H1 (cell line): ENCODE results near the gene PAX5. TPM values are rescaled to one million over a fixed set of nuclear protein-coding genes. Genes with fewer than 3 reads are reported as not detected.

Experiments used
- CBX8 ChIP-seq: fragments of 300-800, 300-1000 bp; sonication (generic); IDR thresholded peaks from 2 replicates; pipeline ENCODE4 v1.7.1; 2016; ENCODE audit warnings: low read depth, low read length, borderline replicate concordance
- CHD2 ChIP-seq: IDR thresholded peaks from 2 replicates; pipeline ENCODE4 v1.6.1; 2012; ENCODE audit warnings: low read length, improper control_type of control experiment
- CTBP2 ChIP-seq: IDR thresholded peaks from 2 replicates; pipeline ENCODE4 v1.7.0; 2011; ENCODE audit warnings: borderline replicate concordance, mild to moderate bottlenecking, moderate library complexity, mixed read lengths, low read length; ENCODE audit not compliant: insufficient read depth, insufficient read length
- KDM4A ChIP-seq: IDR thresholded peaks from one replicate; pipeline ENCODE4 v1.7.1; 2012; ENCODE audit warnings: low read depth, mild to moderate bottlenecking, moderate library complexity, low read length, inconsistent platforms; ENCODE audit not compliant: severe bottlenecking
- POLR2AphosphoS5 ChIP-seq: IDR thresholded peaks from 2 replicates; pipeline ENCODE4 v1.6.1; 2011; ENCODE audit warnings: low read depth, low read length
- RBBP5 ChIP-seq: IDR thresholded peaks from 2 replicates; pipeline ENCODE4 v1.7.1; 2012; ENCODE audit warnings: low read depth, mild to moderate bottlenecking, inconsistent platforms, low read length, moderate library complexity, borderline replicate concordance
- SIRT6 ChIP-seq: IDR thresholded peaks from one replicate; pipeline ENCODE4 v1.7.1; 2012; ENCODE audit warnings: low read length, inconsistent platforms
- polyA plus RNA-seq, 7 experiments: library from polyadenylated mRNA; depleted of rRNA in 3 of 7; stranded (reverse) in 5 of 7; unstranded in 2 of 7; fragments of >200 nt in 5 of 7; fragments of 200-250 nt in 2 of 7; gene quantifications; 1 replicate in 5 of 7; 2 replicates in 1 of 7; 4 replicates in 1 of 7; pipeline versions ENCODE4 v1.2.1 to v1.2.3, GENCODE V29; 2011 to 2013; ENCODE audit warnings: missing spikeins in 2 of 7, mixed read lengths in 2 of 7
- total RNA-seq: library from RNA; stranded (reverse); fragmentation: NEBNext Ultra II Directional; extraction: Animal tissue kit (Norgen Biotek cat#: 25700); gene quantifications from 2 replicates; pipeline ENCODE4 v1.2.1, GENCODE V29; 2021

PAX5 gene
- total and polyA plus RNA-seq, 2 of the 8 experiments (the other 6 are each of a cell fraction or from before 2014, with no cell fraction given): 0.29 to 0.43 TPM

DNA sequence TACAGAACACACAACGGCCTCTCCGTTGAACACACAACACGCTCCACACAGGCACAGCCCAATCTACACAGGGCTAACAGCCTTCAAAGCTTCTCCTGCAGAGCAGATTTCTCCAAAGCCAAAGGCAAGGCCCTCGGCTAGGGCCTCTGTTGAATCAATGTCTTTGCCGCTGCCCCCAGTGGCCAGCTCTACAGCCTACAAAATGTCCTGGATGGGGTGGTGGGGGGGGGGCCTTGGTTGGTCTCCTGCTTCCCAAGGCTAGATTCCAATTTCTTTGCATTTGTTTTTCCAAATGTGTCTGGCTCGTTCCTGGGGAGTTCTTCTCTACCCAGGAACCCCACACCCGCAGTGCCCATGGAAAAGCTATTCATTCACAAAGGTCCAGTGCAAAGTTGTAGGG, 167.2 kb downstream of the PAX5 start (continued):
- TF ChIP-seq KDM4A (no peak), CHD2 (no peak), CBX8 (no peak), SIRT6 (no peak), CTBP2 (no peak), POLR2AphosphoS5 (no peak), RBBP5 (no peak)
